H1 (cell line): ENCODE results near the gene NSL1. TPM values are rescaled to one million over a fixed set of nuclear protein-coding genes. Genes with fewer than 3 reads are reported as not detected.

Experiments used
- CTCF ChIA-PET: fragments of 300-600 bp; sonication (Branson Sonifier 250); formaldehyde crosslinking; loops from one replicate; lab custom pipeline; 2021; ENCODE audit not compliant: partially characterized antibody; lab: Charles Lee
- POLR2A ChIA-PET: fragments of 300-600 bp; sonication (Branson Sonifier 250); formaldehyde crosslinking; loops from one replicate; lab custom pipeline; 2021; ENCODE audit warnings: inconsistent platforms; ENCODE audit not compliant: partially characterized antibody; lab: Charles Lee
- DNase-seq, 2 experiments: peaks; one replicate each; pipeline versions ENCODE4 v3.0.0 to v3.0.0-alpha.2; 2010 to 2022; ENCODE audit warnings: low spot score in 2 of 2, low read depth in 1 of 2, mixed read lengths in 1 of 2
- FAIRE-seq: peaks from 2 replicates; lab custom pipeline; 2011; peaks lifted over from hg19 to GRCh38; lab: Jason Lieb, UNC
- H2AFZ ChIP-seq: 2 replicates; pipeline ENCODE4 v1.8.1; 2012; ENCODE audit warnings: low read length, inconsistent platforms
- H2AK5ac ChIP-seq: 2 replicates; pipeline ENCODE4 v1.6.1; 2013; ENCODE audit warnings: low read depth, low read length
- H2BK120ac ChIP-seq: replicated peaks from 2 replicates; pipeline ENCODE3; 2013; ENCODE audit warnings: low read depth, low read length, inconsistent platforms
- H2BK12ac ChIP-seq: 2 replicates; pipeline ENCODE4 v1.6.1; 2013; ENCODE audit warnings: low read depth, low read length
- H2BK15ac ChIP-seq: 2 replicates; pipeline ENCODE4 v1.6.1; 2013; ENCODE audit warnings: low read length
- H2BK20ac ChIP-seq: 2 replicates; pipeline ENCODE4 v1.6.1; 2013; ENCODE audit warnings: low read length
- H2BK5ac ChIP-seq: 2 replicates; pipeline ENCODE4 v1.6.1; 2013; ENCODE audit warnings: low read depth, low read length
- H3K14ac ChIP-seq: 2 replicates; pipeline ENCODE4 v1.6.1; 2013; ENCODE audit warnings: inconsistent platforms; ENCODE audit not compliant: insufficient read length
- H3K18ac ChIP-seq: 2 replicates; pipeline ENCODE4 v1.6.1; 2013; ENCODE audit warnings: low read length; ENCODE audit errors: extremely low read depth
- H3K23ac ChIP-seq: 2 replicates; pipeline ENCODE4 v1.6.1; 2013; ENCODE audit warnings: inconsistent platforms; ENCODE audit not compliant: insufficient read length
- H3K23me2 ChIP-seq: 2 replicates; pipeline ENCODE4 v1.6.1; 2013; ENCODE audit warnings: low read depth, low read length
- H3K27ac ChIP-seq: 2 replicates; pipeline ENCODE4 v1.6.1; 2011; ENCODE audit warnings: low read depth, low read length, inconsistent platforms
- H3K27me3 ChIP-seq, 4 experiments: replicated peaks in 1 of 4; 1 replicate in 1 of 4; 2 replicates in 3 of 4; pipeline versions ENCODE4 v1.6.1 to v1.8.1; 2011 to 2013; ENCODE audit warnings: low read length in 3 of 4, mild to moderate bottlenecking in 3 of 4, inconsistent platforms in 2 of 4, mixed read lengths in 2 of 4, moderate library complexity in 1 of 4; ENCODE audit not compliant: control insufficient read depth in 3 of 4, insufficient read depth in 3 of 4; ENCODE audit errors: extremely low read depth in 1 of 4
- H3K36me3 ChIP-seq, 4 experiments: 2 replicates each; pipeline versions ENCODE4 v1.6.1 to v1.8.1; 2011 to 2013; ENCODE audit warnings: mild to moderate bottlenecking in 4 of 4, low read length in 3 of 4, moderate library complexity in 2 of 4, control low read depth in 1 of 4, inconsistent platforms in 1 of 4; ENCODE audit not compliant: insufficient read depth in 4 of 4, control insufficient read depth in 2 of 4
- H3K4ac ChIP-seq: replicated peaks from 2 replicates; pipeline ENCODE3; 2013; ENCODE audit warnings: low read length, low read depth, mixed read lengths, inconsistent platforms; ENCODE audit not compliant: insufficient read length
- H3K4me1 ChIP-seq, 4 experiments: replicated peaks in 1 of 4; 1 replicate in 1 of 4; 2 replicates in 3 of 4; pipeline versions ENCODE4 v1.6.1 to v1.8.1; 2011 to 2013; ENCODE audit warnings: low read length in 3 of 4, inconsistent platforms in 2 of 4, mixed read lengths in 1 of 4; ENCODE audit not compliant: insufficient read depth in 4 of 4, control insufficient read depth in 3 of 4
- H3K4me2 ChIP-seq, 2 experiments: 2 replicates each; pipeline versions ENCODE4 v1.6.1 to v1.8.1; 2011 to 2013; ENCODE audit warnings: low read depth in 2 of 2, low read length in 2 of 2, control low read depth in 1 of 2, inconsistent platforms in 1 of 2, mild to moderate bottlenecking in 1 of 2; ENCODE audit not compliant: insufficient read depth in 1 of 2
- H3K4me3 ChIP-seq, 4 experiments: fragments of 200-600, 300-600 bp in 1 of 4; sonication (generic), shearing (Covaris generic), sonication (Bioruptor Twin) in 1 of 4; 2 replicates each; pipeline versions ENCODE4 v1.5.1 to v1.8.1; 2011 to 2016; ENCODE audit warnings: low read length in 4 of 4, low read depth in 3 of 4, control low read depth in 2 of 4, inconsistent platforms in 2 of 4, mild to moderate bottlenecking in 2 of 4, mixed read lengths in 1 of 4, moderate library complexity in 1 of 4; ENCODE audit not compliant: insufficient read depth in 2 of 4; ENCODE audit errors: extremely low read depth in 1 of 4
- H3K56ac ChIP-seq: replicated peaks from 2 replicates; pipeline ENCODE3; 2013; ENCODE audit warnings: low read depth, mild to moderate bottlenecking, mixed read lengths, low read length, inconsistent platforms; ENCODE audit not compliant: insufficient read length
- H3K79me1 ChIP-seq: 2 replicates; pipeline ENCODE4 v1.6.1; 2013; ENCODE audit warnings: low read depth, low read length, control low read depth
- H3K79me2 ChIP-seq, 2 experiments: 2 replicates each; pipeline versions ENCODE4 v1.6.1 to v1.8.1; 2012 to 2013; ENCODE audit warnings: low read length in 2 of 2, mild to moderate bottlenecking in 2 of 2, inconsistent platforms in 1 of 2; ENCODE audit not compliant: insufficient read depth in 2 of 2, control insufficient read depth in 1 of 2
- H3K9ac ChIP-seq, 4 experiments: replicated peaks in 1 of 4; 1 replicate in 1 of 4; 2 replicates in 3 of 4; pipeline versions ENCODE4 v1.6.1 to v1.8.1; 2011 to 2013; ENCODE audit warnings: low read depth in 3 of 4, low read length in 3 of 4, control low read depth in 2 of 4, mild to moderate bottlenecking in 2 of 4, moderate library complexity in 2 of 4, inconsistent platforms in 1 of 4; ENCODE audit errors: extremely low read depth in 1 of 4
- H3K9me3 ChIP-seq, 2 experiments: 2 replicates each; pipeline versions ENCODE4 v1.6.1 to v1.8.1; 2012 to 2013; ENCODE audit warnings: mild to moderate bottlenecking in 2 of 2, moderate library complexity in 2 of 2, control low read depth in 1 of 2, inconsistent platforms in 1 of 2, low read depth in 1 of 2, low read length in 1 of 2, mixed read lengths in 1 of 2; ENCODE audit not compliant: insufficient read depth in 2 of 2
- H4K20me1 ChIP-seq, 2 experiments: replicated peaks in 1 of 2; 2 replicates each; pipeline versions ENCODE3 to v1.8.1; 2011 to 2013; ENCODE audit warnings: inconsistent platforms in 2 of 2, low read length in 2 of 2, mild to moderate bottlenecking in 1 of 2; ENCODE audit not compliant: insufficient read depth in 2 of 2, control insufficient read depth in 1 of 2
- H4K5ac ChIP-seq: 2 replicates; pipeline ENCODE4 v1.6.1; 2013; ENCODE audit warnings: low read length, low read depth, mixed read lengths, inconsistent platforms; ENCODE audit not compliant: insufficient read length
- H4K8ac ChIP-seq: 2 replicates; pipeline ENCODE4 v1.8.0; 2013; ENCODE audit warnings: mild to moderate bottlenecking, moderate library complexity, low read length, inconsistent platforms; ENCODE audit not compliant: insufficient read depth; ENCODE audit errors: extremely low read depth
- H4K91ac ChIP-seq: replicated peaks from 2 replicates; pipeline ENCODE3; 2013; ENCODE audit warnings: low read length, mixed read lengths, inconsistent platforms; ENCODE audit not compliant: insufficient read length
- CBX5 ChIP-seq: fragments of 300-800, 300-1000 bp; sonication (generic); IDR thresholded peaks from 2 replicates; pipeline ENCODE4 v1.7.1; 2016; ENCODE audit warnings: antibody characterized with exemption, low read length, low read depth
- CBX8 ChIP-seq: fragments of 300-800, 300-1000 bp; sonication (generic); IDR thresholded peaks from 2 replicates; pipeline ENCODE4 v1.7.1; 2016; ENCODE audit warnings: low read depth, low read length, borderline replicate concordance
- CREB1 ChIP-seq: IDR thresholded peaks from 2 replicates; pipeline ENCODE4 v1.6.1; 2012; ENCODE audit warnings: inconsistent platforms
- E2F6 ChIP-seq: IDR thresholded peaks from 2 replicates; pipeline ENCODE4 v1.6.1; 2012; ENCODE audit warnings: inconsistent platforms
- MAFK ChIP-seq: IDR thresholded peaks from 2 replicates; pipeline ENCODE4 v1.6.1; 2012; ENCODE audit warnings: low read depth, mild to moderate bottlenecking, improper control_type of control experiment, low read length
- RAD21 ChIP-seq, 2 experiments: IDR thresholded peaks in 1 of 2; conservative IDR thresholded peaks in 1 of 2; 2 replicates each; pipeline ENCODE4 v1.6.1; 2011; ENCODE audit warnings: low read depth in 2 of 2, low read length in 2 of 2, improper control_type of control experiment in 1 of 2, inconsistent platforms in 1 of 2, mild to moderate bottlenecking in 1 of 2, moderate library complexity in 1 of 2
- RBBP5 ChIP-seq: IDR thresholded peaks from 2 replicates; pipeline ENCODE4 v1.7.1; 2012; ENCODE audit warnings: low read depth, mild to moderate bottlenecking, inconsistent platforms, low read length, moderate library complexity, borderline replicate concordance
- RFX5 ChIP-seq: IDR thresholded peaks from 2 replicates; pipeline ENCODE4 v1.6.1; 2011; ENCODE audit warnings: low read depth, low read length, improper control_type of control experiment, borderline replicate concordance
- RXRA ChIP-seq: IDR thresholded peaks from 2 replicates; pipeline ENCODE4 v1.6.1; 2011; ENCODE audit warnings: low read depth, mild to moderate bottlenecking, low read length, moderate library complexity; ENCODE audit not compliant: insufficient read depth
- SIRT6 ChIP-seq: IDR thresholded peaks from one replicate; pipeline ENCODE4 v1.7.1; 2012; ENCODE audit warnings: low read length, inconsistent platforms
- SP4 ChIP-seq: IDR thresholded peaks from 2 replicates; pipeline ENCODE4 v1.6.1; 2012; ENCODE audit warnings: low read length, inconsistent platforms
- TAF7 ChIP-seq: optimal IDR thresholded peaks from 2 replicates; pipeline ENCODE3; 2011; ENCODE audit warnings: low read depth, mild to moderate bottlenecking, inconsistent platforms, low read length, moderate library complexity, borderline replicate concordance
- WGBS, 2 experiments: shearing (Covaris generic) in 1 of 2; methylation state at CpG; one replicate each; pipeline versions ENCODE4 v1.1.6 to v1.1.7; 2013 to 2015; ENCODE audit warnings: low lambda C conversion rate in 2 of 2, mixed read lengths in 2 of 2, inconsistent platforms in 1 of 2, low coverage in 1 of 2, missing lambda C conversion rate in 1 of 2; ENCODE audit not compliant: insufficient replicate concordance in 2 of 2, insufficient coverage in 1 of 2, insufficient read length in 1 of 2; ENCODE audit errors: extremely low coverage in 1 of 2, missing lambda C conversion rate in 1 of 2; 5-methylcytosine and 5-hydroxymethylcytosine counted together
- polyA plus RNA-seq, 7 experiments: library from polyadenylated mRNA; depleted of rRNA in 3 of 7; stranded (reverse) in 5 of 7; unstranded in 2 of 7; fragments of >200 nt in 5 of 7; fragments of 200-250 nt in 2 of 7; gene quantifications; 1 replicate in 5 of 7; 2 replicates in 1 of 7; 4 replicates in 1 of 7; pipeline versions ENCODE4 v1.2.1 to v1.2.3, GENCODE V29; 2011 to 2013; ENCODE audit warnings: missing spikeins in 2 of 7, mixed read lengths in 2 of 7
- total RNA-seq: library from RNA; stranded (reverse); fragmentation: NEBNext Ultra II Directional; extraction: Animal tissue kit (Norgen Biotek cat#: 25700); gene quantifications from 2 replicates; pipeline ENCODE4 v1.2.1, GENCODE V29; 2021

The NSL1 gene
- total and polyA plus RNA-seq, 2 of the 8 experiments (the other 6 are each of a cell fraction or from before 2014, with no cell fraction given): 25.4 to 51.7 TPM

GRCh38 chr1:212783976-212784375 is 7.6 kb downstream of the NSL1 start:
- Histone ChIP-seq H3K4me1 (no peaks in the 10 kb centered on the region), H2AFZ (no peak overlapping the region), H3K4ac (no peak overlapping the region), H4K91ac (no peak overlapping the region), H3K18ac (no peak overlapping the region), H3K79me1 (no peaks in the 10 kb centered on the region; the same call in 1 of the 2 replicates), H3K4me2 (no peak overlapping the region), H3K36me3 (peaks cover 5 to 66% (median 31%) of the 10 kb centered on the region in 4 experiments; a peak in 7 of 8 replicates), H3K23me2 (no peaks in the 10 kb centered on the region), H3K79me2 (peaks cover 0 to 18% of the 10 kb centered on the region in 2 experiments; a peak in 2 of 4 replicates), H2BK5ac (no peak overlapping the region), H4K20me1 (no peaks in the 10 kb centered on the region), H2BK15ac (no peak overlapping the region), H3K4me3 (no peak overlapping the region), H4K5ac (no peak overlapping the region), H2BK20ac (no peak overlapping the region), H3K27ac (no peak overlapping the region), H3K9ac (no peak overlapping the region), H3K27me3 (no peaks in the 10 kb centered on the region), H2BK120ac (no peak overlapping the region), H4K8ac (no peak overlapping the region), H3K9me3 (peaks cover 0 to 3% of the 10 kb centered on the region in 2 experiments; a peak in 2 of 4 replicates), H3K23ac (no peak overlapping the region), H2BK12ac (no peak overlapping the region), H2AK5ac (no peak overlapping the region), H3K14ac (no peak overlapping the region), H3K56ac (no peak overlapping the region)
- POLR2A ChIA-PET: no interaction called here
- 83% methylated on average over 1 of the region's 1 CpG; no CpG with 5 or more reads in 1 of the 2 experiments for WGBS, 2 experiments
- FAIRE-seq (no peak), DNase-seq (no peak)
- CTCF ChIA-PET: interaction anchor here (0.7 to 1.8 kb wide), 3 partner anchors 10 to 118 kb away, joined by 3 to 7 read pairs (median 5); no protein-coding TSS in a partner anchor
- TF ChIP-seq RXRA: no peak
- TF ChIP-seq CBX5: no peak
- no peak for TF ChIP-seq CREB1
- no peak for TF ChIP-seq RFX5
- no peak for TF ChIP-seq MAFK
- TF ChIP-seq RBBP5: no peak
- no peak for TF ChIP-seq CBX8
- TF ChIP-seq SIRT6: no peak
- no peak for TF ChIP-seq SP4
- no peak for TF ChIP-seq TAF7
- no peak for TF ChIP-seq RAD21 (IDR thresholded peaks at IDR 0.05 in 1 of 2, conservative IDR thresholded peaks at IDR 0.05 in 1 of 2; ENCODE audit: low read depth in 2 of 2, low read length in 2 of 2)
- no peak for TF ChIP-seq E2F6
